Endothelial cell of umbilical vein (primary cell): Measurements from ENCODE around the gene FBXW7. TPM values are rescaled to one million over a fixed set of nuclear protein-coding genes. Genes with fewer than 3 reads are reported as not detected.

ENCODE experiments used
- BruUV-seq: library from RNA; stranded (reverse); fragments of 400-500 nt; replicated peaks from 2 replicates; lab custom pipeline; 2021; lab: Mats Ljungman, UMichigan
- CTCF ChIA-PET: fragments of 300-600, 350-600 bp; sonication (Branson Sonifier 250); formaldehyde crosslinking; loops from one replicate; lab custom pipeline; 2021; ENCODE audit warnings: antibody characterized with exemption, inconsistent platforms; lab: Charles Lee
- POLR2A ChIA-PET: fragments of 300-600, 350-600 bp; sonication (Branson Sonifier 250); formaldehyde crosslinking; loops from one replicate; lab custom pipeline; 2021; ENCODE audit warnings: antibody characterized with exemption, inconsistent platforms; lab: Charles Lee
- DNase-seq: peaks from one replicate; pipeline ENCODE4 v3.0.0-alpha.2; 2011; ENCODE audit warnings: low read depth, low spot score
- FAIRE-seq: peaks from 2 replicates; lab custom pipeline; 2011; peaks lifted over from hg19 to GRCh38; lab: Jason Lieb, UNC
- H2AFZ ChIP-seq: 2 replicates; pipeline ENCODE4 v1.6.0; 2012; ENCODE audit warnings: low read depth, low read length, control low read depth, inconsistent platforms
- H3K27ac ChIP-seq: 2 replicates; pipeline ENCODE4 v1.5.1; 2011; ENCODE audit warnings: low read depth, mild to moderate bottlenecking, control low read depth, low read length, moderate library complexity; ENCODE audit not compliant: insufficient read depth
- H3K27me3 ChIP-seq, 2 experiments: 2 replicates each; pipeline versions ENCODE4 v1.6.0 to v1.6.1; 2011; ENCODE audit warnings: low read length in 2 of 2, mixed read lengths in 1 of 2; ENCODE audit not compliant: control insufficient read depth in 2 of 2, insufficient read depth in 2 of 2
- H3K36me3 ChIP-seq, 2 experiments: 2 replicates in 1 of 2; 3 replicates in 1 of 2; pipeline ENCODE4 v1.5.1; 2011; ENCODE audit warnings: low read length in 2 of 2, mild to moderate bottlenecking in 1 of 2, moderate library complexity in 1 of 2; ENCODE audit not compliant: control insufficient read depth in 2 of 2, insufficient read depth in 2 of 2; ENCODE audit errors: extremely low read depth in 1 of 2
- H3K4me1 ChIP-seq: 3 replicates; pipeline ENCODE4 v1.5.1; 2011; ENCODE audit warnings: mild to moderate bottlenecking, low read length; ENCODE audit not compliant: control insufficient read depth, insufficient read depth; ENCODE audit errors: extremely low read depth
- H3K4me2 ChIP-seq: 2 replicates; pipeline ENCODE4 v1.6.1; 2011; ENCODE audit warnings: low read length, control low read depth, mixed read lengths; ENCODE audit not compliant: insufficient read depth
- H3K4me3 ChIP-seq, 3 experiments: fragments of 200-600 bp in 1 of 3; sonication (generic), shearing (Covaris generic) in 1 of 3; replicated peaks in 1 of 3; 2 replicates each; pipeline ENCODE4 v1.5.1; 2011 to 2016; ENCODE audit warnings: control low read depth in 3 of 3, low read length in 3 of 3, mild to moderate bottlenecking in 2 of 3, inconsistent platforms in 1 of 3, low read depth in 1 of 3, moderate library complexity in 1 of 3; ENCODE audit not compliant: insufficient read depth in 1 of 3
- H3K79me2 ChIP-seq: 2 replicates; pipeline ENCODE4 v1.6.0; 2012; ENCODE audit warnings: low read length, inconsistent platforms; ENCODE audit not compliant: control insufficient read depth, insufficient read depth
- H3K9ac ChIP-seq: replicated peaks from 2 replicates; pipeline ENCODE3; 2011; ENCODE audit warnings: low read length, control low read depth; ENCODE audit not compliant: insufficient read depth; ENCODE audit errors: extremely low read depth
- H3K9me1 ChIP-seq: replicated peaks from 3 replicates; pipeline ENCODE4 v1.6.0; 2011; ENCODE audit warnings: mild to moderate bottlenecking, low read length; ENCODE audit not compliant: control insufficient read depth, insufficient read depth; ENCODE audit errors: extremely low read depth
- H3K9me3 ChIP-seq: replicated peaks from 2 replicates; pipeline ENCODE4 v1.5.1; 2012; ENCODE audit warnings: low read length, inconsistent platforms; ENCODE audit not compliant: control insufficient read depth, insufficient read depth
- H4K20me1 ChIP-seq: replicated peaks from 2 replicates; pipeline ENCODE3; 2011; ENCODE audit warnings: mild to moderate bottlenecking, low read length; ENCODE audit not compliant: control insufficient read depth, insufficient read depth; ENCODE audit errors: extremely low read depth
- EZH2 ChIP-seq: IDR thresholded peaks from 2 replicates; pipeline ENCODE4 v1.6.1; 2012; ENCODE audit warnings: borderline replicate concordance, low read depth, mild to moderate bottlenecking, moderate library complexity, low read length, inconsistent platforms; ENCODE audit not compliant: severe bottlenecking
- FOS ChIP-seq: IDR thresholded peaks from 2 replicates; pipeline ENCODE4 v1.6.1; 2011; ENCODE audit warnings: mild to moderate bottlenecking, low read length, moderate library complexity, borderline replicate concordance; ENCODE audit not compliant: insufficient read depth
- GATA2 ChIP-seq: IDR thresholded peaks from 2 replicates; pipeline ENCODE4 v1.7.0; 2011; ENCODE audit warnings: low read depth, mild to moderate bottlenecking, moderate library complexity, mixed read lengths, low read length; ENCODE audit not compliant: insufficient read length, insufficient read depth
- JUN ChIP-seq: IDR thresholded peaks from 2 replicates; pipeline ENCODE4 v1.6.1; 2011; ENCODE audit warnings: borderline replicate concordance, low read depth; ENCODE audit not compliant: insufficient read length, insufficient read depth
- MYC ChIP-seq: IDR thresholded peaks from one replicate; pipeline ENCODE4 v1.6.1; 2011; ENCODE audit warnings: mild to moderate bottlenecking, low read depth, low read length
- POLR2A ChIP-seq: IDR thresholded peaks from 2 replicates; pipeline ENCODE4 v1.6.1; 2012; ENCODE audit warnings: low read depth, mild to moderate bottlenecking, control low read depth, low read length
- POLR2AphosphoS5 ChIP-seq: IDR thresholded peaks from 2 replicates; pipeline ENCODE4 v1.6.1; 2012; ENCODE audit warnings: low read depth, mild to moderate bottlenecking, control low read depth, low read length, moderate library complexity; ENCODE audit not compliant: insufficient read depth
- dilution Hi-C: fragments of 300-500 bp; cut with MboI; formaldehyde crosslinking; loops from one replicate; pipeline ENCODE4 v1.15.0; 2019; ENCODE audit warnings: low sequenced_read_pairs; ENCODE audit not compliant: extremely low pct_ligation_motif_present
- intact Hi-C: fragments of 100-400 bp; cut with micrococcal nuclease; formaldehyde crosslinking; loops from one replicate; pipeline ENCODE4 v1.10.0; 2022
- polyA plus RNA-seq, 4 experiments: library from polyadenylated mRNA; depleted of rRNA in 3 of 4; stranded (reverse) in 3 of 4; unstranded in 1 of 4; fragments of >200 nt; gene quantifications; 2 replicates each; pipeline versions ENCODE4 v1.2.1 to v1.2.3, GENCODE V29; 2011 to 2012; ENCODE audit warnings: missing spikeins in 1 of 4
- total RNA-seq: library from RNA; stranded (reverse); gene quantifications from 2 replicates; pipeline ENCODE4 v1.2.3, GENCODE V29; 2021
- TF ChIP-seq, protein P1 (sequence below): IDR thresholded peaks from 2 replicates; pipeline ENCODE4 v1.6.1; 2011; ENCODE audit not compliant: insufficient read depth, insufficient read length
- TF ChIP-seq, protein P2 (sequence below), 2 donors: IDR thresholded peaks; 1 replicate in 1 of 2; 2 replicates in 1 of 2; pipeline ENCODE4 v1.5.1; 2011; ENCODE audit warnings: low read length in 2 of 2, mild to moderate bottlenecking in 2 of 2, moderate library complexity in 2 of 2, control low read depth in 1 of 2, inconsistent platforms in 1 of 2, low read depth in 1 of 2; ENCODE audit not compliant: insufficient read depth in 1 of 2; ENCODE audit errors: extremely low read depth in 1 of 2

The FBXW7 gene
- total and polyA plus RNA-seq, 2 donors (not counting 3 experiments of a cell fraction or from before 2014, with no cell fraction given) = 7.0 to 28.1 TPM

- Histone ChIP-seq H3K4me3 (no peak overlapping the region), H3K9me1 (no peaks in the 10 kb centered on the region), H3K27me3 (peaks cover 0 to 2% of the 10 kb centered on the region in 2 experiments), H3K9ac (no peak overlapping the region), H3K4me1 (no peaks in the 10 kb centered on the region), H2AFZ (no peak overlapping the region), H3K4me2 (no peak overlapping the region), H3K79me2 (no peaks in the 10 kb centered on the region), H3K9me3 (no peaks in the 10 kb centered on the region), H3K36me3 (no peaks in the 10 kb centered on the region), H3K27ac (no peak overlapping the region), H4K20me1 (no peaks in the 10 kb centered on the region)
- dilution Hi-C loops = no loop called here
- ChIA-PET CTCF (no interaction called here), POLR2A (no interaction called here)
- intact Hi-C loops = no loop called here
- TF ChIP-seq FOS = no peak
- TF ChIP-seq JUN = no peak
- TF ChIP-seq, protein P1, sequence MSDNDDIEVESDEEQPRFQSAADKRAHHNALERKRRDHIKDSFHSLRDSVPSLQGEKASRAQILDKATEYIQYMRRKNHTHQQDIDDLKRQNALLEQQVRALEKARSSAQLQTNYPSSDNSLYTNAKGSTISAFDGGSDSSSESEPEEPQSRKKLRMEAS = no peak
- TF ChIP-seq, protein P2, sequence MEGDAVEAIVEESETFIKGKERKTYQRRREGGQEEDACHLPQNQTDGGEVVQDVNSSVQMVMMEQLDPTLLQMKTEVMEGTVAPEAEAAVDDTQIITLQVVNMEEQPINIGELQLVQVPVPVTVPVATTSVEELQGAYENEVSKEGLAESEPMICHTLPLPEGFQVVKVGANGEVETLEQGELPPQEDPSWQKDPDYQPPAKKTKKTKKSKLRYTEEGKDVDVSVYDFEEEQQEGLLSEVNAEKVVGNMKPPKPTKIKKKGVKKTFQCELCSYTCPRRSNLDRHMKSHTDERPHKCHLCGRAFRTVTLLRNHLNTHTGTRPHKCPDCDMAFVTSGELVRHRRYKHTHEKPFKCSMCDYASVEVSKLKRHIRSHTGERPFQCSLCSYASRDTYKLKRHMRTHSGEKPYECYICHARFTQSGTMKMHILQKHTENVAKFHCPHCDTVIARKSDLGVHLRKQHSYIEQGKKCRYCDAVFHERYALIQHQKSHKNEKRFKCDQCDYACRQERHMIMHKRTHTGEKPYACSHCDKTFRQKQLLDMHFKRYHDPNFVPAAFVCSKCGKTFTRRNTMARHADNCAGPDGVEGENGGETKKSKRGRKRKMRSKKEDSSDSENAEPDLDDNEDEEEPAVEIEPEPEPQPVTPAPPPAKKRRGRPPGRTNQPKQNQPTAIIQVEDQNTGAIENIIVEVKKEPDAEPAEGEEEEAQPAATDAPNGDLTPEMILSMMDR (IDR thresholded peaks at IDR 0.05; ENCODE audit: extremely low read depth in 1 of 2, insufficient read depth in 1 of 2, low read depth in 1 of 2, low read length in 2 of 2) = no peak
- TF ChIP-seq MYC = no peak
- TF ChIP-seq POLR2A = no peak
- no peak for TF ChIP-seq EZH2
- TF ChIP-seq POLR2AphosphoS5 = no peak
- TF ChIP-seq GATA2 = no peak
- BruUV-seq = no TSS peak
- DNase-seq = no peak
- FAIRE-seq = no peak
Observed at GRCh38 chr4:152299553-152299952, 236.3 kb downstream of the FBXW7 start.
